HepG2 (cell line): ENCODE measurements around the gene RAB2B. TPM values are rescaled to one million over a fixed set of nuclear protein-coding genes. Genes with fewer than 3 reads are reported as not detected.

Experiments used
- FOXM1 ChIP-seq: sonication (generic); formaldehyde crosslinking; IDR thresholded peaks from 2 replicates; pipeline ENCODE4 v1.5.0; 2020; ENCODE audit warnings: missing genetic modification reagents
- HDAC1 ChIP-seq: sonication (generic); formaldehyde crosslinking; IDR thresholded peaks from 2 replicates; pipeline ENCODE4 v1.5.1; 2020; ENCODE audit warnings: mild to moderate bottlenecking, missing genetic modification reagents
- HNF4A ChIP-seq: sonication (generic); formaldehyde crosslinking; IDR thresholded peaks from 2 replicates; pipeline ENCODE4 v1.4.0; 2020; ENCODE audit warnings: missing genetic modification reagents
- MYPOP ChIP-seq: sonication (generic); formaldehyde crosslinking; IDR thresholded peaks from 2 replicates; pipeline ENCODE4 v1.8.1; 2023; ENCODE audit warnings: mild to moderate bottlenecking, moderate library complexity, missing genetic modification reagents
- NFYB ChIP-seq: sonication (generic); formaldehyde crosslinking; IDR thresholded peaks from 2 replicates; pipeline ENCODE4 v1.4.0; 2020; ENCODE audit warnings: missing genetic modification reagents
- PAX8 ChIP-seq: sonication (generic); formaldehyde crosslinking; IDR thresholded peaks from 2 replicates; pipeline ENCODE4 v1.8.0; 2022; ENCODE audit warnings: mild to moderate bottlenecking, missing genetic modification reagents, borderline replicate concordance
- PHF5A ChIP-seq: IDR thresholded peaks from one replicate; pipeline ENCODE4 v1.6.1; 2018; ENCODE audit warnings: low read depth, missing genetic modification reagents; ENCODE audit not compliant: unreplicated experiment
- ZBTB4 ChIP-seq: sonication (generic); formaldehyde crosslinking; IDR thresholded peaks from 2 replicates; pipeline ENCODE4 v1.4.0; 2020; ENCODE audit warnings: missing genetic modification reagents, mild to moderate bottlenecking, borderline replicate concordance
- ZFP37 ChIP-seq: sonication (generic); formaldehyde crosslinking; IDR thresholded peaks from 2 replicates; pipeline ENCODE4 v1.4.0; 2020; ENCODE audit warnings: missing genetic modification reagents, borderline replicate concordance
- ZKSCAN8 ChIP-seq: IDR thresholded peaks from 2 replicates; pipeline ENCODE4 v1.6.1; 2016; ENCODE audit warnings: borderline replicate concordance, missing genetic modification reagents, missing compliant biosample characterization
- ZNF446 ChIP-seq: sonication (generic); formaldehyde crosslinking; IDR thresholded peaks from 2 replicates; pipeline ENCODE4 v1.5.0; 2020; ENCODE audit warnings: mild to moderate bottlenecking, missing genetic modification reagents
- ZNF839 ChIP-seq: sonication (generic); formaldehyde crosslinking; IDR thresholded peaks from 2 replicates; pipeline ENCODE4 v1.4.0; 2020; ENCODE audit warnings: missing genetic modification reagents, mild to moderate bottlenecking, borderline replicate concordance
- polyA plus RNA-seq, 8 experiments: library from polyadenylated mRNA; depleted of rRNA in 3 of 8; stranded (reverse) in 7 of 8; unstranded in 1 of 8; fragments of >200 nt; fragmentation: Illumina TruSeq in 4 of 8; extraction: Trizol in 4 of 8; gene quantifications; 2 replicates each; pipeline versions ENCODE4 v1.2.1 to v1.2.3, GENCODE V29; 2011 to 2016; ENCODE audit warnings: low read depth in 4 of 8, missing spikeins in 1 of 8, mixed read lengths in 1 of 8; ENCODE audit not compliant: insufficient read depth in 1 of 8
- total RNA-seq, 5 experiments: library from RNA; depleted of rRNA; stranded (reverse); fragments of >200 nt; fragmentation: Illumina TruSeq; extraction: Trizol; gene quantifications; 2 replicates each; pipeline ENCODE4 v1.2.3, GENCODE V29; 2016; ENCODE audit warnings: low read depth in 1 of 5
- TF ChIP-seq, protein P1 (sequence below): sonication (generic); formaldehyde crosslinking; IDR thresholded peaks from 2 replicates; pipeline ENCODE4 v1.5.0; 2020; ENCODE audit warnings: mild to moderate bottlenecking, missing genetic modification reagents, borderline replicate concordance
- TF ChIP-seq, protein P2 (sequence below): sonication (generic); formaldehyde crosslinking; IDR thresholded peaks from 2 replicates; pipeline ENCODE4; 2020; ENCODE audit warnings: missing genetic modification reagents, mild to moderate bottlenecking, borderline replicate concordance
- TF ChIP-seq, protein P3 (sequence below), 2 experiments: sonication (generic) in 1 of 2; formaldehyde crosslinking in 1 of 2; IDR thresholded peaks; 2 replicates each; pipeline versions ENCODE4 v1.4.0 to v1.6.1; 2018 to 2020; ENCODE audit warnings: missing genetic modification reagents in 2 of 2, borderline replicate concordance in 1 of 2, low read depth in 1 of 2, mild to moderate bottlenecking in 1 of 2, missing biosample characterization in 1 of 2
- TF ChIP-seq, protein P4 (sequence below): sonication (generic); formaldehyde crosslinking; IDR thresholded peaks from 2 replicates; pipeline ENCODE4 v1.4.0; 2020; ENCODE audit warnings: mild to moderate bottlenecking, missing genetic modification reagents

The RAB2B gene
- total and polyA plus RNA-seq, 2 of the 13 experiments (the other 11 are each of a cell fraction or from before 2014, with no cell fraction given), result 36.0 to 60.6 TPM

GRCh38 chr14:21455912-21456667 lies 20.7 kb downstream of the RAB2B start, which contains the start of gene CHD8 (continued):
- TF ChIP-seq ZBTB4, result no peak
- TF ChIP-seq, protein P1, sequence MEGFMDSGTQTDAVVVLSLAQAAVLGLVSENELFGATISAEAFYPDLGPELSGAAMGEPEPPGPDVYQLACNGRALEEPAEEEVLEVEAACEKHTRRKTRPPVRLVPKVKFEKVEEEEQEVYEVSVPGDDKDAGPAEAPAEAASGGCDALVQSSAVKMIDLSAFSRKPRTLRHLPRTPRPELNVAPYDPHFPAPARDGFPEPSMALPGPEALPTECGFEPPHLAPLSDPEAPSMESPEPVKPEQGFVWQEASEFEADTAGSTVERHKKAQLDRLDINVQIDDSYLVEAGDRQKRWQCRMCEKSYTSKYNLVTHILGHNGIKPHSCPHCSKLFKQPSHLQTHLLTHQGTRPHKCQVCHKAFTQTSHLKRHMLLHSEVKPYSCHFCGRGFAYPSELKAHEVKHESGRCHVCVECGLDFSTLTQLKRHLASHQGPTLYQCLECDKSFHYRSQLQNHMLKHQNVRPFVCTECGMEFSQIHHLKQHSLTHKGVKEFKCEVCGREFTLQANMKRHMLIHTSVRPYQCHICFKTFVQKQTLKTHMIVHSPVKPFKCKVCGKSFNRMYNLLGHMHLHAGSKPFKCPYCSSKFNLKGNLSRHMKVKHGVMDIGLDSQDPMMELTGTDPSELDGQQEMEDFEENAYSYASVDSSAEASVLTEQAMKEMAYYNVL (CRISPR knock-in tag), result peak; percentile 88; the same call in 1 of the 2 replicates
- no peak for TF ChIP-seq FOXM1 (CRISPR knock-in tag)
- TF ChIP-seq ZNF446 (CRISPR knock-in tag), result 0 out of 2 replicates have a peak, but pooled peaks have one; percentile 15
- no peak; the same call in 1 of the 2 replicates for TF ChIP-seq HNF4A
- peak; percentile 31; the same call in 1 of the 2 replicates for TF ChIP-seq ZNF839 (CRISPR knock-in tag)
- peak; percentile 98 for TF ChIP-seq NFYB
- TF ChIP-seq, protein P2, sequence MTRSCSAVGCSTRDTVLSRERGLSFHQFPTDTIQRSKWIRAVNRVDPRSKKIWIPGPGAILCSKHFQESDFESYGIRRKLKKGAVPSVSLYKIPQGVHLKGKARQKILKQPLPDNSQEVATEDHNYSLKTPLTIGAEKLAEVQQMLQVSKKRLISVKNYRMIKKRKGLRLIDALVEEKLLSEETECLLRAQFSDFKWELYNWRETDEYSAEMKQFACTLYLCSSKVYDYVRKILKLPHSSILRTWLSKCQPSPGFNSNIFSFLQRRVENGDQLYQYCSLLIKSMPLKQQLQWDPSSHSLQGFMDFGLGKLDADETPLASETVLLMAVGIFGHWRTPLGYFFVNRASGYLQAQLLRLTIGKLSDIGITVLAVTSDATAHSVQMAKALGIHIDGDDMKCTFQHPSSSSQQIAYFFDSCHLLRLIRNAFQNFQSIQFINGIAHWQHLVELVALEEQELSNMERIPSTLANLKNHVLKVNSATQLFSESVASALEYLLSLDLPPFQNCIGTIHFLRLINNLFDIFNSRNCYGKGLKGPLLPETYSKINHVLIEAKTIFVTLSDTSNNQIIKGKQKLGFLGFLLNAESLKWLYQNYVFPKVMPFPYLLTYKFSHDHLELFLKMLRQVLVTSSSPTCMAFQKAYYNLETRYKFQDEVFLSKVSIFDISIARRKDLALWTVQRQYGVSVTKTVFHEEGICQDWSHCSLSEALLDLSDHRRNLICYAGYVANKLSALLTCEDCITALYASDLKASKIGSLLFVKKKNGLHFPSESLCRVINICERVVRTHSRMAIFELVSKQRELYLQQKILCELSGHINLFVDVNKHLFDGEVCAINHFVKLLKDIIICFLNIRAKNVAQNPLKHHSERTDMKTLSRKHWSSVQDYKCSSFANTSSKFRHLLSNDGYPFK (CRISPR knock-in tag), result peak; percentile 96
- TF ChIP-seq, protein P3, sequence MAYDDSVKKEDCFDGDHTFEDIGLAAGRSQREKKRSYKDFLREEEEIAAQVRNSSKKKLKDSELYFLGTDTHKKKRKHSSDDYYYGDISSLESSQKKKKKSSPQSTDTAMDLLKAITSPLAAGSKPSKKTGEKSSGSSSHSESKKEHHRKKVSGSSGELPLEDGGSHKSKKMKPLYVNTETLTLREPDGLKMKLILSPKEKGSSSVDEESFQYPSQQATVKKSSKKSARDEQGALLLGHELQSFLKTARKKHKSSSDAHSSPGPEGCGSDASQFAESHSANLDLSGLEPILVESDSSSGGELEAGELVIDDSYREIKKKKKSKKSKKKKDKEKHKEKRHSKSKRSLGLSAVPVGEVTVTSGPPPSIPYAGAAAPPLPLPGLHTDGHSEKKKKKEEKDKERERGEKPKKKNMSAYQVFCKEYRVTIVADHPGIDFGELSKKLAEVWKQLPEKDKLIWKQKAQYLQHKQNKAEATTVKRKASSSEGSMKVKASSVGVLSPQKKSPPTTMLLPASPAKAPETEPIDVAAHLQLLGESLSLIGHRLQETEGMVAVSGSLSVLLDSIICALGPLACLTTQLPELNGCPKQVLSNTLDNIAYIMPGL (CRISPR knock-in tag; IDR thresholded peaks at IDR 0.05; ENCODE audit: borderline replicate concordance in 1 of 2, low read depth in 1 of 2), result peak; percentile 99
- TF ChIP-seq ZFP37 (CRISPR knock-in tag), result no peak
- TF ChIP-seq HDAC1 (CRISPR knock-in tag), result peak; percentile 96
- TF ChIP-seq, protein P4, sequence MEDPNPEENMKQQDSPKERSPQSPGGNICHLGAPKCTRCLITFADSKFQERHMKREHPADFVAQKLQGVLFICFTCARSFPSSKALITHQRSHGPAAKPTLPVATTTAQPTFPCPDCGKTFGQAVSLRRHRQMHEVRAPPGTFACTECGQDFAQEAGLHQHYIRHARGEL (CRISPR knock-in tag), result 0 out of 2 replicates have a peak, but pooled peaks have one; percentile 36
- TF ChIP-seq PAX8 (CRISPR knock-in tag), result no peak
- peak; percentile 90 for TF ChIP-seq PHF5A (CRISPR knock-in tag)
- TF ChIP-seq ZKSCAN8 (CRISPR knock-in tag), result peak; percentile 80
- peak; percentile 91 for TF ChIP-seq MYPOP
